MM.1S (cell line): ENCODE results near the gene OR51A4.

Experiments
- CTCF ChIP-seq: fragments of 300-600 bp; sonication (generic); IDR thresholded peaks from 2 replicates; pipeline ENCODE4 v1.5.1; 2016; ENCODE audit warnings: antibody characterized with exemption, low read length, mixed read lengths
- EZH2 ChIP-seq: fragments of 300-600 bp; sonication (generic); optimal IDR thresholded peaks from 2 replicates; pipeline ENCODE3; 2017; ENCODE audit warnings: low read depth, mild to moderate bottlenecking, antibody characterized with exemption, low read length, mixed read lengths
- EZH2phosphoT487 ChIP-seq: fragments of 300-600 bp; sonication (generic); IDR thresholded peaks from 2 replicates; pipeline ENCODE4 v1.6.1; 2018; ENCODE audit warnings: antibody characterized with exemption, low read length

- TF ChIP-seq CTCF (no peak), EZH2 (no peak), EZH2phosphoT487 (no peak)
Measured at GRCh38 chr11:4983841-4984240, 36.4 kb upstream of the OR51A4 start.
